ENCODE data around the gene RGL1. TPM values are rescaled to one million over a fixed set of nuclear protein-coding genes. Genes with fewer than 3 reads are reported as not detected.

Gene RGL1
- total RNA-seq, 1 donor from 2014 or later, result 28.2 TPM

GRCh38 chr1:183850852-183851251 lies 45.9 kb downstream of the RGL1 start:
- Histone ChIP-seq H3K4me1 (ENCODE audit: control insufficient read depth in 3 of 3, insufficient read depth in 3 of 3, low read length in 3 of 3) (no peaks in the 10 kb centered on the region), H3K36me3 (ENCODE audit: control insufficient read depth in 3 of 3, insufficient read depth in 3 of 3, low read length in 3 of 3) (no peaks in the 10 kb centered on the region), H3K4me3 (ENCODE audit: low read length in 3 of 3) (no peak overlapping the region), H3K9me3 (ENCODE audit: control insufficient read depth in 3 of 3, low read length in 3 of 3) (no peaks in the 10 kb centered on the region), H3K9ac (ENCODE audit: low read depth in 1 of 3, low read length in 3 of 3) (no peak overlapping the region), H3K27me3 (ENCODE audit: control insufficient read depth in 3 of 3, insufficient read depth in 3 of 3, low read length in 3 of 3) (no peaks in the 10 kb centered on the region), H3K27ac (ENCODE audit: low read depth, low read length) (no peak overlapping the region)

GRCh38 chr1:183859119-183859518 lies 54.2 kb downstream of the RGL1 start:
- no peaks in the 10 kb centered on the region for H3K27me3 ChIP-seq (ENCODE audit: control insufficient read depth in 3 of 3, insufficient read depth in 3 of 3, low read length in 3 of 3)
- H3K9me3 ChIP-seq (ENCODE audit: control insufficient read depth in 3 of 3, low read length in 3 of 3), result no peaks in the 10 kb centered on the region
- no peak overlapping the region for H3K9ac ChIP-seq (ENCODE audit: low read depth in 1 of 3, low read length in 3 of 3)
- no peak overlapping the region for H3K4me3 ChIP-seq (ENCODE audit: low read length in 3 of 3)
- H3K4me1 ChIP-seq (ENCODE audit: control insufficient read depth in 3 of 3, insufficient read depth in 3 of 3, low read length in 3 of 3), result no peaks in the 10 kb centered on the region
- H3K36me3 ChIP-seq (ENCODE audit: control insufficient read depth in 3 of 3, insufficient read depth in 3 of 3, low read length in 3 of 3), result peaks cover 0 to 3% (median 0%) of the 10 kb centered on the region in 3 donors
- H3K27ac ChIP-seq (ENCODE audit: low read depth, low read length), result no peak overlapping the region

GRCh38 chr1:183859831-183860230 lies 54.9 kb downstream of the RGL1 start:
- H3K27ac ChIP-seq (ENCODE audit: low read depth, low read length), result no peak overlapping the region
- no peaks in the 10 kb centered on the region for H3K27me3 ChIP-seq (ENCODE audit: control insufficient read depth in 3 of 3, insufficient read depth in 3 of 3, low read length in 3 of 3)
- no peaks in the 10 kb centered on the region for H3K9me3 ChIP-seq (ENCODE audit: control insufficient read depth in 3 of 3, low read length in 3 of 3)
- H3K36me3 ChIP-seq (ENCODE audit: control insufficient read depth in 3 of 3, insufficient read depth in 3 of 3, low read length in 3 of 3), result peaks cover 0 to 3% (median 0%) of the 10 kb centered on the region in 3 donors
- no peak overlapping the region for H3K4me3 ChIP-seq (ENCODE audit: low read length in 3 of 3)
- no peak overlapping the region for H3K9ac ChIP-seq (ENCODE audit: low read depth in 1 of 3, low read length in 3 of 3)
- no peaks in the 10 kb centered on the region for H3K4me1 ChIP-seq (ENCODE audit: control insufficient read depth in 3 of 3, insufficient read depth in 3 of 3, low read length in 3 of 3)

GRCh38 chr1:183862967-183863366 lies 58.0 kb downstream of the RGL1 start:
- H3K4me1 ChIP-seq (ENCODE audit: control insufficient read depth in 3 of 3, insufficient read depth in 3 of 3, low read length in 3 of 3), result no peaks in the 10 kb centered on the region
- no peak overlapping the region for H3K9ac ChIP-seq (ENCODE audit: low read depth in 1 of 3, low read length in 3 of 3)
- peaks cover 0 to 7% (median 3%) of the 10 kb centered on the region in 3 donors for H3K36me3 ChIP-seq (ENCODE audit: control insufficient read depth in 3 of 3, insufficient read depth in 3 of 3, low read length in 3 of 3)
- H3K9me3 ChIP-seq (ENCODE audit: control insufficient read depth in 3 of 3, low read length in 3 of 3), result no peaks in the 10 kb centered on the region
- no peaks in the 10 kb centered on the region for H3K27me3 ChIP-seq (ENCODE audit: control insufficient read depth in 3 of 3, insufficient read depth in 3 of 3, low read length in 3 of 3)
- no peak overlapping the region for H3K27ac ChIP-seq (ENCODE audit: low read depth, low read length)
- no peak overlapping the region for H3K4me3 ChIP-seq (ENCODE audit: low read length in 3 of 3)

GRCh38 chr1:183863852-183864251 lies 58.9 kb downstream of the RGL1 start:
- H3K27ac ChIP-seq (ENCODE audit: low read depth, low read length), result no peak overlapping the region
- H3K36me3 ChIP-seq (ENCODE audit: control insufficient read depth in 3 of 3, insufficient read depth in 3 of 3, low read length in 3 of 3), result peaks cover 0 to 7% (median 3%) of the 10 kb centered on the region in 3 donors
- no peak overlapping the region for H3K4me3 ChIP-seq (ENCODE audit: low read length in 3 of 3)
- no peak overlapping the region for H3K9ac ChIP-seq (ENCODE audit: low read depth in 1 of 3, low read length in 3 of 3)
- no peaks in the 10 kb centered on the region for H3K9me3 ChIP-seq (ENCODE audit: control insufficient read depth in 3 of 3, low read length in 3 of 3)
- no peaks in the 10 kb centered on the region for H3K27me3 ChIP-seq (ENCODE audit: control insufficient read depth in 3 of 3, insufficient read depth in 3 of 3, low read length in 3 of 3)
- no peaks in the 10 kb centered on the region for H3K4me1 ChIP-seq (ENCODE audit: control insufficient read depth in 3 of 3, insufficient read depth in 3 of 3, low read length in 3 of 3)

- H3K9ac ChIP-seq (ENCODE audit: low read depth in 1 of 3, low read length in 3 of 3), result no peak overlapping the region
- peaks cover 0 to 7% (median 3%) of the 10 kb centered on the region in 3 donors for H3K36me3 ChIP-seq (ENCODE audit: control insufficient read depth in 3 of 3, insufficient read depth in 3 of 3, low read length in 3 of 3)
Observed at GRCh38 chr1:183864611-183865010, 59.7 kb downstream of the RGL1 start.

GRCh38 chr1:183869230-183869629 lies 64.3 kb downstream of the RGL1 start:
- Histone ChIP-seq H3K4me3 (ENCODE audit: low read length in 3 of 3) (no peak overlapping the region), H3K27me3 (ENCODE audit: control insufficient read depth in 3 of 3, insufficient read depth in 3 of 3, low read length in 3 of 3) (no peaks in the 10 kb centered on the region), H3K27ac (ENCODE audit: low read depth, low read length) (no peak overlapping the region), H3K36me3 (ENCODE audit: control insufficient read depth in 3 of 3, insufficient read depth in 3 of 3, low read length in 3 of 3) (peaks cover 0 to 7% (median 0%) of the 10 kb centered on the region in 3 donors), H3K9ac (ENCODE audit: low read depth in 1 of 3, low read length in 3 of 3) (no peak overlapping the region), H3K9me3 (ENCODE audit: control insufficient read depth in 3 of 3, low read length in 3 of 3) (no peaks in the 10 kb centered on the region), H3K4me1 (ENCODE audit: control insufficient read depth in 3 of 3, insufficient read depth in 3 of 3, low read length in 3 of 3) (peaks cover 12 to 25% (median 14%) of the 10 kb centered on the region in 3 donors)

More at GRCh38 chr1:183864611-183865010, 59.7 kb downstream of the RGL1 start:
- Histone ChIP-seq H3K4me1 (ENCODE audit: control insufficient read depth in 3 of 3, insufficient read depth in 3 of 3, low read length in 3 of 3) (peaks cover 0 to under 1% (median 0%) of the 10 kb centered on the region in 3 donors), H3K27ac (ENCODE audit: low read depth, low read length) (no peak overlapping the region), H3K27me3 (ENCODE audit: control insufficient read depth in 3 of 3, insufficient read depth in 3 of 3, low read length in 3 of 3) (no peaks in the 10 kb centered on the region), H3K4me3 (ENCODE audit: low read length in 3 of 3) (no peak overlapping the region), H3K9me3 (ENCODE audit: control insufficient read depth in 3 of 3, low read length in 3 of 3) (no peaks in the 10 kb centered on the region)

GRCh38 chr1:183869664-183870063 lies 64.7 kb downstream of the RGL1 start:
- H3K9ac ChIP-seq (ENCODE audit: low read depth in 1 of 3, low read length in 3 of 3), result no peak overlapping the region
- H3K9me3 ChIP-seq (ENCODE audit: control insufficient read depth in 3 of 3, low read length in 3 of 3), result no peaks in the 10 kb centered on the region
- H3K27ac ChIP-seq (ENCODE audit: low read depth, low read length), result peak overlapping the region; percentile 59
- no peak overlapping the region for H3K4me3 ChIP-seq (ENCODE audit: low read length in 3 of 3)
- H3K27me3 ChIP-seq (ENCODE audit: control insufficient read depth in 3 of 3, insufficient read depth in 3 of 3, low read length in 3 of 3), result no peaks in the 10 kb centered on the region
- peaks cover 13 to 29% (median 14%) of the 10 kb centered on the region in 3 donors for H3K4me1 ChIP-seq (ENCODE audit: control insufficient read depth in 3 of 3, insufficient read depth in 3 of 3, low read length in 3 of 3)
- peaks cover 0 to 7% (median 0%) of the 10 kb centered on the region in 3 donors for H3K36me3 ChIP-seq (ENCODE audit: control insufficient read depth in 3 of 3, insufficient read depth in 3 of 3, low read length in 3 of 3)

GRCh38 chr1:183870351-183871077 lies 65.6 kb downstream of the RGL1 start:
- H3K27ac ChIP-seq (ENCODE audit: low read depth, low read length), result peak overlapping the region; percentile 59
- H3K36me3 ChIP-seq (ENCODE audit: control insufficient read depth in 3 of 3, insufficient read depth in 3 of 3, low read length in 3 of 3), result peaks cover 0 to 7% (median 0%) of the 10 kb centered on the region in 3 donors
- H3K27me3 ChIP-seq (ENCODE audit: control insufficient read depth in 3 of 3, insufficient read depth in 3 of 3, low read length in 3 of 3), result no peaks in the 10 kb centered on the region
- peaks cover 13 to 29% (median 14%) of the 10 kb centered on the region in 3 donors for H3K4me1 ChIP-seq (ENCODE audit: control insufficient read depth in 3 of 3, insufficient read depth in 3 of 3, low read length in 3 of 3)
- H3K9me3 ChIP-seq (ENCODE audit: control insufficient read depth in 3 of 3, low read length in 3 of 3), result no peaks in the 10 kb centered on the region
- no peak overlapping the region for H3K9ac ChIP-seq (ENCODE audit: low read depth in 1 of 3, low read length in 3 of 3)
- H3K4me3 ChIP-seq (ENCODE audit: low read length in 3 of 3), result no peak overlapping the region

- Histone ChIP-seq H3K9me3 (ENCODE audit: control insufficient read depth in 3 of 3, low read length in 3 of 3) (no peaks in the 10 kb centered on the region), H3K4me3 (ENCODE audit: low read length in 3 of 3) (no peak overlapping the region), H3K27ac (ENCODE audit: low read depth, low read length) (peak overlapping the region; percentile 59), H3K36me3 (ENCODE audit: control insufficient read depth in 3 of 3, insufficient read depth in 3 of 3, low read length in 3 of 3) (peaks cover 0 to 6% (median 0%) of the 10 kb centered on the region in 3 donors), H3K4me1 (ENCODE audit: control insufficient read depth in 3 of 3, insufficient read depth in 3 of 3, low read length in 3 of 3) (peaks cover 14 to 33% (median 14%) of the 10 kb centered on the region in 3 donors), H3K9ac (ENCODE audit: low read depth in 1 of 3, low read length in 3 of 3) (no peak overlapping the region), H3K27me3 (ENCODE audit: control insufficient read depth in 3 of 3, insufficient read depth in 3 of 3, low read length in 3 of 3) (no peaks in the 10 kb centered on the region)
Observed at GRCh38 chr1:183871142-183871541, 66.2 kb downstream of the RGL1 start.
